BE2C (cell line): ENCODE measurements around the gene RPS3.
"Not testable (repeated sequence)": the region's sequence is repeated elsewhere in the genome, so short reads cannot be mapped to it uniquely, and the experiment has no call there.

ENCODE experiments used
- DNase-seq: peaks from one replicate; pipeline ENCODE4 v3.0.0-alpha.2; 2020
- H3K27me3 ChIP-seq: fragments of 250-450 bp; sonication (Bioruptor Pico); 2 replicates; pipeline ENCODE4 v1.5.1; 2020; ENCODE audit warnings: mild to moderate bottlenecking
- H3K36me3 ChIP-seq: fragments of 250-450 bp; sonication (Bioruptor Pico); 2 replicates; pipeline ENCODE4 v1.5.1; 2020; ENCODE audit warnings: mild to moderate bottlenecking
- H3K4me1 ChIP-seq: fragments of 250-450 bp; sonication (Bioruptor Pico); 2 replicates; pipeline ENCODE4 v1.5.1; 2020
- H3K4me3 ChIP-seq: 2 replicates; pipeline ENCODE4 v1.5.1; 2011; ENCODE audit warnings: low read depth, low read length
- H3K9me3 ChIP-seq: fragments of 250-450 bp; sonication (Bioruptor Pico); 2 replicates; pipeline ENCODE4 v1.5.1; 2020
- CTCF ChIP-seq: IDR thresholded peaks from 2 replicates; pipeline ENCODE4 v1.5.1; 2012; ENCODE audit warnings: mild to moderate bottlenecking, low read depth, low read length

The RPS3 gene

DNA sequence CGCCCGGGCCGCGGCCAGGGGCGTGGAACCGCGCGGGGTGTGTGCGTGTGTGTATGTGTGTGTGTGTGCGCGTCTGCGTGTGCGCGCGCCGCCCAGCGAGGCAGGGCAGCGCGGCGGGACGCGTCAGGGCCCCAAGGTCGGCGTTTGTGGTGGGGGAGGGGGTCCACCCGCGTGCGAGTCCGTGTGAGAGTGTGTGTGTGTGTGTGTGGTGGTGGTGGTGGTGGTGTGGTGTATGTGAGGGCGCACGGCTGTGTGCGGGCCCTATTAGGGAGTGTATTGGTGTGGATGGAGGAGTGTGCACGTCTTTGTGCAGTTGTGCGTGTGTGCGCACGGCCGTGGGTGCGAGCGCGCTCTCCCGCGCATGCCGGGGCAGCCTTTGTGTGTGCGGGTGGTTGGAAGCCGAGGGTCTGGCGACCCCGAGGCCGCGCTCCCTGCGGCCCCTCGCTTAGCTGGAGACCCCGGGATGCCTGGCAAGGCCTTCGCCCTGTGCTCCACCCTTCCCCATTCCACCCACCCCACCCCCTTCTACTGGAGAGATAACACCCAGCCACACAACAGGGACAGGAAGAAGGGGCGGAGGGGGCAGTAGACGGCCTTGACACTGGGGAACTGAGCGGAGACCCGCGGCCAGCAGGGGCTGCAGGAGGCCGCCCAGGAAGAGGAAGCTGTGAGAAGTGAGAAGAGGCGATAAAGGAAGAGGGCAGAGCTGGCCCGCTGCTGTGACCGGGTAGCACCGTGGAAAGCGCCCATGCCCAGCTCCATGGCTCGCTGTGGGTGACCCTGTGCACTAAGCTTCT, 47.3 kb upstream of the RPS3 start:
- DNase-seq, result peak; percentile 86
- Histone ChIP-seq H3K9me3 (no peaks in the 10 kb centered on the region), H3K4me1 (peaks cover 29% of the 10 kb centered on the region), H3K36me3 (peaks cover 12% of the 10 kb centered on the region), H3K4me3 (peak overlapping the region; percentile 72), H3K27me3 (no peaks in the 10 kb centered on the region)
- TF ChIP-seq CTCF, result peak; percentile 34

- no peaks in the 10 kb centered on the region for H3K27me3 ChIP-seq
- no peak for DNase-seq
- peaks cover 6% of the 10 kb centered on the region for H3K36me3 ChIP-seq
- H3K4me1 ChIP-seq, result peaks cover 22% of the 10 kb centered on the region
- peak overlapping the region; percentile 72 for H3K4me3 ChIP-seq
- no peaks in the 10 kb centered on the region for H3K9me3 ChIP-seq
- no peak for TF ChIP-seq CTCF
Observed at GRCh38 chr11:75352588-75353206, 46.6 kb upstream of the RPS3 start.

GRCh38 chr11:75355051-75355450, 44.3 kb upstream of the RPS3 start:
- H3K27me3 ChIP-seq, result no peaks in the 10 kb centered on the region
- TF ChIP-seq CTCF, result no peak
- H3K9me3 ChIP-seq, result no peaks in the 10 kb centered on the region
- DNase-seq, result no peak
- no peaks in the 10 kb centered on the region; the same call in 1 of the 2 replicates for H3K36me3 ChIP-seq
- H3K4me1 ChIP-seq, result peaks cover 7% of the 10 kb centered on the region; the same call in 1 of the 2 replicates
- H3K4me3 ChIP-seq, result no peak overlapping the region

- H3K4me1 ChIP-seq, result peaks cover 7% of the 10 kb centered on the region; the same call in 1 of the 2 replicates
- DNase-seq, result no peak
- no peaks in the 10 kb centered on the region for H3K27me3 ChIP-seq
- H3K9me3 ChIP-seq, result no peaks in the 10 kb centered on the region
- H3K36me3 ChIP-seq, result no peaks in the 10 kb centered on the region
- no peak overlapping the region for H3K4me3 ChIP-seq
- TF ChIP-seq CTCF, result no peak
Observed at GRCh38 chr11:75356613-75357012, 42.7 kb upstream of the RPS3 start.

- not testable (repeated sequence) for H3K9me3 ChIP-seq, H3K27me3 ChIP-seq, H3K4me3 ChIP-seq, H3K4me1 ChIP-seq, DNase-seq, H3K36me3 ChIP-seq
Observed at GRCh38 chr11:75362285-75362684, 37.0 kb upstream of the RPS3 start.

DNA sequence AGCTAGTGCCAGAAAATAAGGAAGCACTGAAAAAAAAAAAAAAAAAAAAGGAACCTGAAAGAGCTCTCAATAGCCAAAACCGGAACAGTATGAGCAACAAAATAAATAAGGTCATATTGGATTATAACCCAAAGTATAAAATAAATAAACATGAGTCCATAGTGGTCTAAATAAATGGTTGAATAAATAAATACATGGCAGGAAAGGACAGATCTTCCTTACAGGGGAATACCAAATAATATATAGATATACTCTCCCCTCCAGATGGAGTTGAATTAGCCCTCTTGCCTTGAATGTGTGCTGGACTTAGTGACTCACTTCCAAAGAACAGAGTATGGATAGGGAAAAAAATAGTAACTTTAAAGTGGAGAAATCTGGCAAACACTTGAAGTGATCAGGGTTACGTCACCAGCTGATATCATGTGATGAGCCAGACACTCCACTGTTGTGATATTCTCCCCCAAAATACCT, 33.6 kb upstream of the RPS3 start:
- Histone ChIP-seq H3K9me3 (no peaks in the 10 kb centered on the region; the same call in 1 of the 2 replicates), H3K4me1 (no peaks in the 10 kb centered on the region)
- no peak for TF ChIP-seq CTCF

GRCh38 chr11:75366826-75367225, 32.5 kb upstream of the RPS3 start:
- H3K4me3 ChIP-seq, DNase-seq, H3K36me3 ChIP-seq, H3K9me3 ChIP-seq, H3K27me3 ChIP-seq, H3K4me1 ChIP-seq: not testable (repeated sequence)

More for the DNA sequence above, 33.6 kb upstream of the RPS3 start:
- Histone ChIP-seq H3K27me3 (no peaks in the 10 kb centered on the region), H3K4me3 (no peak overlapping the region), H3K36me3 (no peaks in the 10 kb centered on the region)
- no peak for DNase-seq
